Fibroblast of lung (primary cell): ENCODE measurements around the gene FLACC1. TPM values are rescaled to one million over a fixed set of nuclear protein-coding genes. Genes with fewer than 3 reads are reported as not detected.
"Not testable (repeated sequence)": the region's sequence is repeated elsewhere in the genome, so short reads cannot be mapped to it uniquely, and the experiment has no call there.

Experiments
- DNase-seq, 2 donors: peaks; one replicate each; pipeline versions ENCODE4 v3.0.0 to v3.0.0-alpha.2; 2010; ENCODE audit warnings: low read depth in 2 of 2
- H2AFZ ChIP-seq: 2 replicates; pipeline ENCODE4 v1.5.1; 2012; ENCODE audit warnings: low read length, control low read depth, inconsistent platforms
- H3K27ac ChIP-seq: 2 replicates; pipeline ENCODE4 v1.5.1; 2011; ENCODE audit warnings: low read length, control low read depth; ENCODE audit not compliant: insufficient read depth
- H3K27me3 ChIP-seq: 2 replicates; pipeline ENCODE4 v1.5.1; 2011; ENCODE audit warnings: mild to moderate bottlenecking, low read length; ENCODE audit not compliant: control insufficient read depth, insufficient read depth
- H3K36me3 ChIP-seq: 2 replicates; pipeline ENCODE4 v1.5.1; 2011; ENCODE audit warnings: low read length; ENCODE audit not compliant: control insufficient read depth, insufficient read depth
- H3K4me1 ChIP-seq: 2 replicates; pipeline ENCODE4 v1.5.1; 2011; ENCODE audit warnings: low read length; ENCODE audit not compliant: control insufficient read depth, insufficient read depth; ENCODE audit errors: extremely low read depth
- H3K4me2 ChIP-seq: 2 replicates; pipeline ENCODE4 v1.5.1; 2011; ENCODE audit warnings: low read length, control low read depth; ENCODE audit not compliant: insufficient read depth; ENCODE audit errors: extremely low read depth
- H3K4me3 ChIP-seq, 4 experiments: fragments of 200-600 bp in 1 of 4; sonication (generic) in 1 of 4; replicated peaks in 1 of 4; 2 replicates each; pipeline ENCODE4 v1.5.1; 2011 to 2016; ENCODE audit warnings: low read length in 4 of 4, low read depth in 3 of 4, mild to moderate bottlenecking in 3 of 4, control low read depth in 2 of 4, inconsistent platforms in 1 of 4, mixed read lengths in 1 of 4; ENCODE audit not compliant: insufficient read depth in 1 of 4; ENCODE audit errors: control extremely low read depth in 1 of 4
- H3K79me2 ChIP-seq: 2 replicates; pipeline ENCODE4 v1.5.1; 2012; ENCODE audit warnings: mild to moderate bottlenecking, low read length, inconsistent platforms; ENCODE audit not compliant: control insufficient read depth, insufficient read depth
- H3K9ac ChIP-seq: 2 replicates; pipeline ENCODE4 v1.5.1; 2011; ENCODE audit warnings: mild to moderate bottlenecking, low read length, control low read depth; ENCODE audit not compliant: insufficient read depth
- H3K9me3 ChIP-seq: 2 replicates; pipeline ENCODE4 v1.5.1; 2012; ENCODE audit warnings: low read depth, low read length; ENCODE audit not compliant: control insufficient read depth, insufficient read depth
- H4K20me1 ChIP-seq: 2 replicates; pipeline ENCODE4 v1.5.1; 2011; ENCODE audit warnings: low read length; ENCODE audit not compliant: control insufficient read depth, insufficient read depth; ENCODE audit errors: extremely low read depth
- CTCF ChIP-seq, 2 donors: IDR thresholded peaks in 1 of 2; conservative IDR thresholded peaks in 1 of 2; 1 replicate in 1 of 2; 2 replicates in 1 of 2; pipeline ENCODE4 v1.5.1; 2011 to 2012; ENCODE audit warnings: low read length in 2 of 2, control low read depth in 1 of 2, inconsistent platforms in 1 of 2, low read depth in 1 of 2, mild to moderate bottlenecking in 1 of 2
- EZH2 ChIP-seq: IDR thresholded peaks from 2 replicates; pipeline ENCODE4 v1.5.1; 2012; ENCODE audit warnings: low read length, control low read depth, mild to moderate bottlenecking; ENCODE audit errors: missing control alignments
- polyA plus RNA-seq, 2 donors: library from polyadenylated mRNA; depleted of rRNA in 1 of 2; stranded (reverse) in 1 of 2; unstranded in 1 of 2; fragments of >200 nt; gene quantifications; 2 replicates each; pipeline ENCODE4 v1.2.1, GENCODE V29; 2011 to 2012; ENCODE audit warnings: missing spikeins in 1 of 2
- total RNA-seq: library from RNA; depleted of rRNA; stranded (reverse); fragments of >200 nt; gene quantifications from 2 replicates; pipeline ENCODE4 v1.2.1, GENCODE V29; 2014

FLACC1 gene
- total and polyA plus RNA-seq, 2 donors (not counting 1 experiment from before 2014, with no cell fraction given), result 0.56 to 1.3 TPM

DNA sequence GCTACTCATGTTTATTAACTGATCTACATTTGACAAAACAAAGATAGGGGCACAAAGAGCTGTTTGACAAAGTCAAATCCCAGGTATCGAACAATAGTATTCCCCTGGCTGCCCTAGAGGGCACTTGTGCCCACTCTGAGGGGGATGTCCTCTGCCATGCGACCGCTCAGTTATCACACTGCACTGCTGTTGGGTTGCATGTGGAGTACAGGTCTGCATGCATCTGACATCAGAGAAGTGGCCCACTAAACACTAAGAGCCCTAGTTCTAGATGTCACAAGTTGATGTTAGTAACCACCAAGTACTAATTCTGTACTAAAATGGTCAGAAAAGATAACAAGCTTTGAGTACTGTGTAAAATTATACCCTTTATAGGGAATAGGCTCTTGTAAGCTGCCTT lies 20.1 kb upstream of the FLACC1 start:
- Histone ChIP-seq H3K4me2 (no peak overlapping the region), H3K4me3 (no peak overlapping the region), H3K79me2 (no peaks in the 10 kb centered on the region), H3K9me3 (no peaks in the 10 kb centered on the region), H2AFZ (no peak overlapping the region), H3K36me3 (peaks cover 4% of the 10 kb centered on the region), H3K9ac (no peak overlapping the region), H3K4me1 (no peaks in the 10 kb centered on the region), H3K27ac (no peak overlapping the region), H3K27me3 (no peaks in the 10 kb centered on the region), H4K20me1 (no peaks in the 10 kb centered on the region)
- DNase-seq, result no peak
- TF ChIP-seq CTCF (conservative IDR thresholded peaks at IDR 0.05 in 1 of 2, IDR thresholded peaks at IDR 0.05 in 1 of 2; ENCODE audit: low read depth in 1 of 2, low read length in 2 of 2) (no peak), EZH2 (no peak)

GRCh38 chr2:201369775-201370174 lies 12.6 kb upstream of the FLACC1 start:
- H3K4me1 ChIP-seq, result no peaks in the 10 kb centered on the region
- H3K36me3 ChIP-seq, result no peaks in the 10 kb centered on the region
- no peak overlapping the region for H3K9ac ChIP-seq
- no peak for TF ChIP-seq EZH2
- no peak for TF ChIP-seq CTCF (conservative IDR thresholded peaks at IDR 0.05 in 1 of 2, IDR thresholded peaks at IDR 0.05 in 1 of 2; ENCODE audit: low read depth in 1 of 2, low read length in 2 of 2)
- H3K79me2 ChIP-seq, result no peaks in the 10 kb centered on the region
- no peak overlapping the region for H3K4me2 ChIP-seq
- H3K27me3 ChIP-seq, result no peaks in the 10 kb centered on the region
- H3K27ac ChIP-seq, result no peak overlapping the region
- no peak overlapping the region for H2AFZ ChIP-seq
- H3K4me3 ChIP-seq, result no peak overlapping the region
- no peaks in the 10 kb centered on the region for H4K20me1 ChIP-seq
- H3K9me3 ChIP-seq, result no peaks in the 10 kb centered on the region
- DNase-seq, result no peak

- H2AFZ ChIP-seq, H4K20me1 ChIP-seq, H3K9ac ChIP-seq, DNase-seq, H3K4me3 ChIP-seq, H3K36me3 ChIP-seq, H3K4me2 ChIP-seq, H3K79me2 ChIP-seq, H3K27ac ChIP-seq, H3K4me1 ChIP-seq, H3K27me3 ChIP-seq, H3K9me3 ChIP-seq: not testable (repeated sequence)
Observed at GRCh38 chr2:201369318-201369717, 12.2 kb upstream of the FLACC1 start.

- Histone ChIP-seq H3K4me2 (no peak overlapping the region), H3K9me3 (no peaks in the 10 kb centered on the region), H3K27ac (no peak overlapping the region), H3K79me2 (no peaks in the 10 kb centered on the region), H3K4me3 (no peak overlapping the region), H3K9ac (no peak overlapping the region), H2AFZ (no peak overlapping the region), H3K27me3 (no peaks in the 10 kb centered on the region), H3K36me3 (no peaks in the 10 kb centered on the region), H4K20me1 (no peaks in the 10 kb centered on the region), H3K4me1 (no peaks in the 10 kb centered on the region)
- TF ChIP-seq CTCF (conservative IDR thresholded peaks at IDR 0.05 in 1 of 2, IDR thresholded peaks at IDR 0.05 in 1 of 2; ENCODE audit: low read depth in 1 of 2, low read length in 2 of 2) (no peak), EZH2 (no peak)
- DNase-seq, result peak; percentile 22 to 45
Observed at GRCh38 chr2:201366146-201366545, 9.0 kb upstream of the FLACC1 start.
